Retinal pigment epithelial cell (primary cell): ENCODE results near the gene PPP1R1C.

Experiments
- DNase-seq: peaks from one replicate; pipeline ENCODE4 v3.0.0-alpha.2; 2010; ENCODE audit warnings: low read depth
- H3K4me3 ChIP-seq: 2 replicates; pipeline ENCODE4 v1.5.1; 2011; ENCODE audit warnings: mild to moderate bottlenecking, low read length, control low read depth, moderate library complexity
- TF ChIP-seq, protein P1 (sequence below): conservative IDR thresholded peaks from 2 replicates; pipeline ENCODE4 v1.5.1; 2011; ENCODE audit warnings: low read depth, low read length, control low read depth, inconsistent platforms

PPP1R1C gene

DNA sequence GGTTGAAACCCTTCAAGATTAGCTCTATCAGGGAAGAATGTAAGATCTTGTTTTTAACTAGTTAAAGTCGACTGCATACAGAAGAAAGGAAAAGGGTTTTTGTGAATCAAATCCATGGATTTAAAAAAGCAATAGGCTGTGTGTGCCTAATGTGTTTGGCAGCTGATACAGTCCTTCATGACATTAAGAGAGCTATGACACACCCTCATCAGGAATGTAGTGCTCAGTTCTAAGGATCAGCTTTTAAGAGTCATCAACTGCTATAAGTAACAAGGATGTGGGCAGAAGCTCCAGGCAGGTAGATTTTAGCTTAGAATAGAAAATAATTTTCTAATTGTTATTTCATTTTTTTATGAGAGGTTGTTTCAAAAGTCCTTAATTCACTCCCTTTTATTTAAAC is 52.9 kb downstream of the PPP1R1C start:
- H3K4me3 ChIP-seq = no peak overlapping the region
- DNase-seq = peak; percentile 53

GRCh38 chr2:182043021-182043420 is 57.4 kb downstream of the PPP1R1C start:
- TF ChIP-seq, protein P1, sequence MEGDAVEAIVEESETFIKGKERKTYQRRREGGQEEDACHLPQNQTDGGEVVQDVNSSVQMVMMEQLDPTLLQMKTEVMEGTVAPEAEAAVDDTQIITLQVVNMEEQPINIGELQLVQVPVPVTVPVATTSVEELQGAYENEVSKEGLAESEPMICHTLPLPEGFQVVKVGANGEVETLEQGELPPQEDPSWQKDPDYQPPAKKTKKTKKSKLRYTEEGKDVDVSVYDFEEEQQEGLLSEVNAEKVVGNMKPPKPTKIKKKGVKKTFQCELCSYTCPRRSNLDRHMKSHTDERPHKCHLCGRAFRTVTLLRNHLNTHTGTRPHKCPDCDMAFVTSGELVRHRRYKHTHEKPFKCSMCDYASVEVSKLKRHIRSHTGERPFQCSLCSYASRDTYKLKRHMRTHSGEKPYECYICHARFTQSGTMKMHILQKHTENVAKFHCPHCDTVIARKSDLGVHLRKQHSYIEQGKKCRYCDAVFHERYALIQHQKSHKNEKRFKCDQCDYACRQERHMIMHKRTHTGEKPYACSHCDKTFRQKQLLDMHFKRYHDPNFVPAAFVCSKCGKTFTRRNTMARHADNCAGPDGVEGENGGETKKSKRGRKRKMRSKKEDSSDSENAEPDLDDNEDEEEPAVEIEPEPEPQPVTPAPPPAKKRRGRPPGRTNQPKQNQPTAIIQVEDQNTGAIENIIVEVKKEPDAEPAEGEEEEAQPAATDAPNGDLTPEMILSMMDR = no peak
- no peak overlapping the region for H3K4me3 ChIP-seq
- no peak for DNase-seq

More for the DNA sequence above, 52.9 kb downstream of the PPP1R1C start:
- TF ChIP-seq, protein P1 = no peak

DNA sequence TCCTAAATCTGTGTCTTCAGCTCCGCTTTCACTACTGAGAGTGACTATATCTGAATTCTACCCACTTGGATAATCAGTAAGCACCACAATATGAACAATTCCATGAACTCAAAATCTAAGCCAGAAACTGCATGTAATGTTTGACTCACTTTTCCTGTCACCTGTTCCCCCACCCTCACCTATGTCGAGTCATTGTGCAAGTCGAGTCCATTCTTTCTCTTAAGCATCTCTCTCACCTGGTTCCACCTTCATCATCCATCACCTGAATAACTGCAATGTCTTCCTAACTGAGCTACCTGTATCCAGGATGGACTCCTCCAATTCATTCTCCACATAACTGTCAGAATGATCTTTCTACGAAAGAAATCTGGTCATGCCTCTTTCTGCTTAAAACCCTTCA is 58.2 kb downstream of the PPP1R1C start:
- no peak for DNase-seq
- H3K4me3 ChIP-seq = no peak overlapping the region
- TF ChIP-seq, protein P1 = no peak

DNA sequence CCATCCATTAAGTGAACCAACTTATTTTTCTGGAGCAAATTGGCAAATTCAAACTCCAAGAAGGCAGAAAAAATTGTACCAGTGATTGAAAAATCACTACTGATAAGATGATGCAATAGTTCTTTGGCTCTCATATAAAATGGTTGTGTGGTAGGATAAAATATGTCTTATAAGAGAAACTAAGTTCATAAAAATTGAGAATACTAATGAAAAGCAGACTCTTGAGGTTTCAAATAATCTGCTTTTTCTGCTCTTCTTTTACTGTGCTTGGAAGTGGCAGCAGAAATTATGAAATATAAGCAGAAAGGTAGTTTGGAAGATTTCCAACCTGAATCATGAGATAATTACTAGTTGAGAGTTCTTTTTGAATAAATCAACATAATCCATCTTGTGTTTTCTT is 61.9 kb downstream of the PPP1R1C start:
- no peak overlapping the region for H3K4me3 ChIP-seq
- TF ChIP-seq, protein P1 = no peak
- DNase-seq = no peak

DNA sequence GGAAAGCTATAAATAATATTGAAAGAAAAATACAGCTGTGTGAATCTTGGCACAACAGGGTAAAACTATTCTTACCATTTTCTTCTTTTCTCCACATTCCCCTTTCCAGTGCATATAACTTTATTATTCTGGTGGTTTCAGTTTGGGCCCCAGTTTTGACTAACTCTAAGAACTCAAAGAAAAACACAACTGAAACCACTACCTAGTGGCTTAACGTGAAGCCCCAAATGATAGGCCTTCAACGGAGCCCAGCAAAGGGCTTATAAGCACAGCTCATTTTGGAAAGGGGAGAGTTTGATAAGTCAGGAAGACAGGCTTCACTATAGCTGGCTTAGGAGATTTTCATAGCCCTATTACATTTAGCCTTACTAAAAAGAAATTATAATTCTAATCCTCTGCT is 62.4 kb downstream of the PPP1R1C start:
- DNase-seq = no peak
- TF ChIP-seq, protein P1 = no peak
- H3K4me3 ChIP-seq = no peak overlapping the region

- DNase-seq = no peak
- no peak overlapping the region for H3K4me3 ChIP-seq
- TF ChIP-seq, protein P1 = no peak
These were observed 63.0 kb downstream of the PPP1R1C start for GRCh38 chr2:182048621-182049020.

DNA sequence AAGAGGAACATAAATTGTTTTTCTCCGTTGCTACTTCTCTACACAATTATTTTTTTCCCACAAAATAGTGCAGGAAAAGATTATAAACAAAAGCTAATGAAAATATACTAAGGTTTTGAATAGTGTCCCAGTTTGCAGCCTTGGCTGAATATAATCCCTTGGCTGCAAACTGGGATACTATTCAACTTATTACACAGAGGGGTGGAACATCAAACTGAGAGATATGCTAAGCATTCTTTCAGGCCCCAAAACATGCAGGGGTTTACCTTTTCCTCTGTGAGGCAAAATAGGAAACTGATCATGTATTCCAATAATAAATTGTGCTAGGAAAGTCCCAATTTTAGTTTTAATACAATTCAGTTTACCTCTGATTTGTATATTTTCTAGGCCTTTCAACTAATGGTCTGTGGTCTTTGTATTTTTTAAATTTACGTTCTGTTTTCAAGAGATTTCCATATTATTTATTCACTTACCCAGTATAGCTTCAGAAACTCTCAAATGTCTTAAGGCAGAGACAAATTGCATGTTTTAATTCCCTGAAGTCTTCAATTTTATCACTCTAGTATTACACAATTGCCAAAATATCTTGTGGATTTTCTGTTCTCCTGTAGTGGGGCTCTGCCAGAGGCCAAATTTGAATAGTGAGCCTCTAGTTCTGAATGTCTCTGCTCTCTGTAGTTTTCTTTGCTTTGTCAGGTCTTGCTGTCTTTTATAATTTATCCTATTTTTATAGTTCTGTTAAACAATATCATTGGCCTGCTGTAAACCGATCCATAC is 63.9 kb downstream of the PPP1R1C start:
- no peak overlapping the region for H3K4me3 ChIP-seq
- no peak for DNase-seq
- TF ChIP-seq, protein P1 = no peak
